TTC549 (cell line): ENCODE measurements around the gene LST1.

Source experiments
- FAIRE-seq: peaks from 2 replicates; lab custom pipeline; 2012; peaks lifted over from hg19 to GRCh38; lab: Jason Lieb, UNC

LST1 gene

GRCh38 chr6:31620586-31621319 lies 34.7 kb downstream of the LST1 start, which contains the start of gene PRRC2A:
Gene PRRC2A, plus strand, starts transcription at chr6:31620715. Its CDS starts 2,075 bp downstream, at chr6:31622790.
- no peak for FAIRE-seq

DNA sequence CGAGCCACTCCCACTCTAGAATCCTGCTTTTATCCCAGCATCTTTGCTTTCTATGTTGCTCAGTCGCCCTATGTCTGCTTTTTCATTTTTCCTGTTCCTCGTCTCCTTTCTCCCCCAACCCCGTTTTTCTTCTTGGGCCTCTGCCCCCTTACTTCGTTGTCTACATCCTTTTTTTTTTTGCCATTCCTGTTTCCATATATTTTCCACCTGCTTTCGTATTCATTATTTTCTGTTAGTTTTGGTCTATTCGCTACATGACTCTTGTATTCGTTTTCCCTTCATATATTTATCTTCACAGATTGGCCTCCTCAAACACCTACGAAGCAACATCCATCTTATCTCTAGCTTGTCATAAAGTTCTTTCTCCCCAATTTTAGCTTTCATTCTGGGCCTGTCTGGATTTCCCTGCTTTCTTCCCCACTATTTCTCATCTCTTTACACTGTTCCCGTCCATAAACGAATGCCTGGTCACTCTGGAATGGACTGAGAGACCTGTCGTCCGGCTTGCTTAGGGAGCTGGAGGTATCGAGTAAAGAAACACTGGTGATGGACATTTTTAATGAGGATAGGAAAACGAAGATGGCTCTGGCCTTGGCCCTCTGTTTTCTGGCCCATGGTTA lies 35.4 kb downstream of the LST1 start:
- FAIRE-seq: no peak

GRCh38 chr6:31621991-31622390 lies 35.9 kb downstream of the LST1 start:
- FAIRE-seq: no peak

DNA sequence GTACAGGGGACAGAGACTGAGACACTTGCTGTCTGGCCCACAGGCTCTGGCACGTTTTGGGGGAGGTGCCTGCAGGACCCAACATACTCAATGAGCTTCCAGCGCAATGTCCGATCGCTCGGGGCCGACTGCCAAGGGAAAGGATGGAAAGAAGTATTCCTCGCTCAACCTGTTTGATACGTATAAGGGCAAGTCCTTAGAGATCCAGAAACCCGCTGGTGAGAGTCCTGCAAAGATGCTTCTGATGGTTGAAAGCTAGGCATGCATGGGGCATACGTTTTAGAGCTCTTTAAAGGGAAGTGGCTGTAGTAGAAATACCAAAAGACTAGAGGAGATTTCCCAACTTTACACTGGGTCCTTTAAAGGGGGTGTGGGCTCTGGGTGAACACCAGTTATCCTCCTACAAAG lies 36.6 kb downstream of the LST1 start:
- FAIRE-seq: no peak

DNA sequence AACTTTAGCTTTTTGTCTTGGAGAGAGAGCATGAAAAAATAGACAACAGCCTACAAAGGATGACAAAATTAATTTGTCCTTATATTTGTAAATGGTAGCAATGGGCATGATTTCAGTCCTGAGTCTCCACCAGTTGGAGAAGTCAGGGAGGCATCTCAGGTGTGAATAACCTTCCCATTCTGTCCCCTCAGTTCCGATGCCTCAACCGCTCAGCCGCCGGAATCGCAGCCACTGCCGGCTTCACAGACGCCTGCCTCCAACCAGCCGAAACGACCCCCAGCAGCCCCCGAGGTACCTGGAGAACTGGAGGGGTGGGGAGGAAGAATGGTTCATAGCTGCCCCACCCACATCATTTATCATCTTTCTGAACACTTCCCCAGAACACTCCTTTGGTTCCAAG lies 38.0 kb downstream of the LST1 start:
- no peak for FAIRE-seq

- no peak for FAIRE-seq
Observed at GRCh38 chr6:31626952-31627351, 40.9 kb downstream of the LST1 start.

- FAIRE-seq: no peak
Observed at GRCh38 chr6:31627690-31628287, 41.7 kb downstream of the LST1 start.

DNA sequence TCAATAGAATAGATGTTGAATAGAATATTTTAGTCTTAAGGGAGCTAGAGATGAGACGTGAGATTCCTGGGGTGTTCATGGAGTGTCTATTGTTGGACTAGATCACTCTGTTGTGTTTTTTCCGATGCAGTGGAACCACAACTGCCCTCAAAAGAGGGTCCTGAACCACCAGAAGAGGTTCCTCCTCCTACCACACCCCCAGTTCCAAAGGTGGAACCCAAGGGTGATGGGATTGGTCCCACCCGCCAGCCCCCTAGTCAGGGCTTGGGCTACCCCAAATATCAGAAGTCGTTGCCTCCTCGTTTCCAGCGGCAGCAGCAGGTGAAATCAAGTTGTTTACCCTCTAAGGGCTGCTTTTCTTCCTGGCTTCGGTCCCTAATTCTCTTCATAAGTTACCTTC lies 42.9 kb downstream of the LST1 start:
- FAIRE-seq: no peak

GRCh38 chr6:31630177-31630934 lies 44.3 kb downstream of the LST1 start:
- no peak for FAIRE-seq

DNA sequence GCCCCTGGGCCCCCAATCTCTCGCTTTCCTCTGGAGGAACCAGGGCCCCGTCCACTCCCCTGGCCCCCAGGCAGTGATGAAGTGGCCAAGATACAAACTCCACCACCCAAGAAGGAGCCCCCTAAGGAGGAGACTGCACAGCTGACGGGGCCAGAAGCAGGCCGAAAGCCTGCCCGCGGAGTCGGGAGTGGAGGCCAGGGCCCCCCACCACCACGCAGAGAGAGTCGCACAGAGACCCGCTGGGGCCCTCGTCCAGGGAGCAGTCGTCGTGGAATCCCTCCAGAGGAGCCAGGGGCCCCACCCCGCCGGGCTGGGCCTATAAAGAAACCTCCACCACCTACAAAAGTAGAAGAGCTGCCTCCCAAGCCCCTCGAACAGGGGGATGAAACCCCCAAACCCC lies 45.1 kb downstream of the LST1 start:
- FAIRE-seq: no peak

DNA sequence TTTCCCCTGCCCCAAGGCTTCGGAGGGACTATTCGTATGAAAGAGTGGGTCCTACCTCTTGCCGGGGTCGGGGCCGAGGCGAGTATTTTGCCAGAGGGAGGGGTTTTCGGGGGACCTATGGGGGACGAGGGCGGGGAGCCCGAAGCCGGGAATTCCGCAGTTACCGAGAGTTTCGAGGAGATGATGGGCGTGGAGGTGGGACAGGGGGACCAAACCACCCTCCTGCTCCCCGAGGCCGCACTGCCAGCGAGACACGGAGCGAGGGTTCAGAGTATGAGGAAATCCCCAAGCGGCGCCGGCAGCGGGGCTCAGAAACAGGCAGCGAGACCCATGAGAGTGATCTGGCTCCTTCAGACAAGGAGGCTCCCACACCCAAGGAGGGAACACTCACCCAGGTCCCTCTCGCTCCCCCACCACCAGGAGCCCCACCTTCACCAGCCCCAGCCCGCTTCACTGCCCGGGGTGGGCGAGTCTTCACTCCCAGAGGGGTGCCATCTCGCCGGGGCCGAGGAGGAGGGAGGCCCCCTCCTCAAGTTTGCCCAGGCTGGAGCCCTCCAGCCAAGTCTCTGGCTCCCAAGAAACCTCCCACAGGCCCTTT lies 45.7 kb downstream of the LST1 start:
- FAIRE-seq: no peak

DNA sequence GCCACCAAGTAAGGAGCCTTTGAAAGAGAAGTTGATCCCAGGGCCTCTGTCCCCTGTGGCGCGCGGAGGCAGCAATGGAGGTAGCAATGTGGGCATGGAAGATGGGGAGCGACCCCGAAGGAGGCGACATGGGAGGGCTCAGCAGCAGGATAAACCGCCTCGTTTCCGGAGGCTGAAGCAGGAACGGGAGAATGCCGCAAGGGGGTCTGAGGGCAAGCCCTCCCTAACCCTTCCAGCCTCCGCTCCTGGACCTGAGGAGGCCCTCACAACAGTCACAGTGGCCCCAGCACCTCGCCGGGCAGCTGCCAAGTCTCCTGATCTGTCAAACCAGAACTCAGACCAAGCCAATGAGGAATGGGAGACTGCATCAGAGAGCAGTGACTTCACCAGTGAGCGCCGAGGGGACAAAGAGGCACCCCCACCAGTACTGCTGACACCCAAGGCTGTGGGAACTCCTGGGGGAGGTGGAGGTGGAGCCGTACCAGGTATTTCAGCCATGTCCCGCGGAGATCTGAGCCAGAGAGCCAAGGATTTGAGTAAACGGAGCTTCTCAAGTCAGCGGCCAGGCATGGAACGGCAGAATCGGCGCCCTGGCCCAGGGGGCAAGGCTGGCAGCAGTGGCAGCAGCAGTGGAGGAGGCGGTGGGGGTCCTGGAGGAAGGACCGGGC lies 46.3 kb downstream of the LST1 start:
- no peak for FAIRE-seq

DNA sequence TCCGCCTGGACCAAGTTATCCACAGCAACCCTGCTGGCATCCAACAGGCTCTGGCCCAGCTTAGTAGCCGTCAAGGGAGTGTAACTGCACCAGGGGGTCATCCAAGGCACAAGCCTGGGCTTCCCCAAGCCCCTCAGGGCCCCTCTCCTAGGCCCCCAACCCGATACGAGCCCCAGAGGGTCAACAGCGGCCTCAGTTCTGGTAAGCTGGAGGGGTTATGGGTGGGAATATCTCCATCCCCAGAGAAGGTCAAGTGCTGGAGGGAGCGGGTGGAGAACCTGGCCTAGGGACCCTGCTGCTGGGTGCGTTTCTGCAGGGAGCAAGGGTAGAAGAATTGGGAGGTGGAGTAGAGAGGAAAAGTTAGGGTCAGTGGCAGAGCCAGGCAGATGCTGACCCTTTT lies 47.4 kb downstream of the LST1 start:
- FAIRE-seq: no peak

GRCh38 chr6:31634131-31634530 lies 48.1 kb downstream of the LST1 start:
- no peak for FAIRE-seq

GRCh38 chr6:31634969-31635575 lies 49.0 kb downstream of the LST1 start:
- no peak for FAIRE-seq

DNA sequence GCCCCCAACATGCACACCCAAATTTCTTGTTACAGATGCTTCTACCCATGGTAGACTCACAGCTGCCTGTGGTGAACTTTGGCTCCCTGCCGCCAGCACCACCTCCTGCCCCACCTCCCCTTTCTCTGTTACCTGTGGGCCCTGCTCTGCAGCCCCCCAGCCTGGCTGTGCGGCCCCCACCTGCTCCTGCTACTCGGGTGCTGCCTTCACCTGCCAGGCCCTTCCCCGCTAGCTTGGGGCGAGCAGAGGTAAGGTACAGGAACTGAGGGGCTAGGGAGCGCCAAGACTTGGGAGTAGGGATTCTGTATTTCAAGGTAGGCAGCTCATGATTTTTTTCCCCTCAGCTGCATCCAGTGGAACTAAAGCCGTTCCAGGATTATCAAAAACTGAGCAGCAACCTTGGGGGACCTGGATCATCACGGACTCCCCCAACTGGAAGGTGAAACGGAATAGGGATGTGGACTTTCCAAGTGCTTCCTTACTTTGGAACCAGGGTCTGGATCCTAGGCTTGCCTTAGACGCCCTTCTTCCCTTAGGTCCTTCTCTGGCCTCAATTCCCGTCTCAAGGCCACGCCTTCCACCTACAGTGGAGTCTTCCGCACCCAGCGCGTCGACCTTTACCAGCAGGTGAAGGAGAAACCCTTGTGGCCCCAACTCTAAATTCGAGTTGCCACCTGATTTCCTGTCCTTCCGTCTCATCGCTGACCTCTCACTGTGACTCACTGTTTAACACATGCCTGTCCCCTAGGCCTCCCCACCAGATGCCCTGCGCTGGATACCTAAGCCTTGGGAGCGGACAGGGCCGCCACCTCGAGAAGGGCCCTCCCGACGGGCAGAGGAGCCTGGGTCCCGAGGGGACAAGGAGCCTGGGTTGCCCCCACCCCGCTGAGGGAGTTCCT lies 50.9 kb downstream of the LST1 start:
- FAIRE-seq: no peak
